Chondrocyte (in vitro differentiated cells): ENCODE data around the gene AGTRAP. TPM values are rescaled to one million over a fixed set of nuclear protein-coding genes. Genes with fewer than 3 reads are reported as not detected.
A peak's percentile ranks its signal among the peaks of the same experiment; 100 is the strongest.

ENCODE experiments used
- DNase-seq: peaks from one replicate; pipeline ENCODE4 v3.0.0; 2021; ENCODE audit warnings: mixed read lengths, low spot score
- H3K27ac Mint-ChIP-seq: one replicate; pipeline ENCODE4 v1.8.0; 2021; ENCODE audit warnings: mild to moderate bottlenecking, moderate library complexity, mixed read lengths; ENCODE audit not compliant: unreplicated experiment
- H3K27me3 Mint-ChIP-seq: 2 replicates; pipeline ENCODE4 v1.8.0; 2021; ENCODE audit warnings: low read depth, mixed read lengths
- H3K36me3 Mint-ChIP-seq: 2 replicates; pipeline ENCODE4 v1.8.0; 2021; ENCODE audit warnings: low read depth, mixed read lengths
- H3K4me1 Mint-ChIP-seq: 2 replicates; pipeline ENCODE4 v1.8.0; 2021; ENCODE audit warnings: low read depth, mild to moderate bottlenecking, mixed read lengths
- H3K4me3 Mint-ChIP-seq: one replicate; pipeline ENCODE4 v1.8.0; 2021; ENCODE audit warnings: mild to moderate bottlenecking, moderate library complexity, mixed read lengths; ENCODE audit not compliant: unreplicated experiment
- H3K9me3 Mint-ChIP-seq: 2 replicates; pipeline ENCODE4 v1.8.0; 2021; ENCODE audit warnings: low read depth, mixed read lengths
- CTCF ChIP-seq: fragments of 200-600 bp; sonication (generic); IDR thresholded peaks from 2 replicates; pipeline ENCODE4 v1.5.0; 2021; ENCODE audit warnings: antibody characterized with exemption, mild to moderate bottlenecking, moderate library complexity
- total RNA-seq: library from RNA; stranded (reverse); gene quantifications from 3 replicates; pipeline ENCODE4 v1.2.1, GENCODE V29; 2021

AGTRAP gene
- total RNA-seq, 1 donor from 2014 or later, result 19.8 TPM

- Mint-ChIP-seq H3K4me3 (no peak overlapping the region), H3K9me3 (no peaks in the 10 kb centered on the region), H3K27me3 (no peaks in the 10 kb centered on the region), H3K36me3 (peaks cover 9% of the 10 kb centered on the region), H3K27ac (peak overlapping the region; percentile 27), H3K4me1 (peaks cover 42% of the 10 kb centered on the region)
- DNase-seq, result no peak
- TF ChIP-seq CTCF, result no peak
Observed at GRCh38 chr1:11789126-11790067, 53.5 kb downstream of the AGTRAP start.

- peaks cover 16% of the 10 kb centered on the region for H3K36me3 Mint-ChIP-seq
- no peak for DNase-seq
- H3K4me3 Mint-ChIP-seq, result peak overlapping the region; percentile 44
- peak overlapping the region; percentile 86 for H3K27ac Mint-ChIP-seq
- H3K27me3 Mint-ChIP-seq, result no peaks in the 10 kb centered on the region
- no peaks in the 10 kb centered on the region for H3K9me3 Mint-ChIP-seq
- peaks cover 40% of the 10 kb centered on the region for H3K4me1 Mint-ChIP-seq
- no peak for TF ChIP-seq CTCF
Observed at GRCh38 chr1:11790101-11790879, 54.4 kb downstream of the AGTRAP start.

- Mint-ChIP-seq H3K4me1 (peaks cover 38% of the 10 kb centered on the region), H3K36me3 (peaks cover 21% of the 10 kb centered on the region)
Observed at GRCh38 chr1:11790880-11791715, 55.2 kb downstream of the AGTRAP start.

GRCh38 chr1:11792106-11792505 lies 56.2 kb downstream of the AGTRAP start:
- H3K9me3 Mint-ChIP-seq, result no peaks in the 10 kb centered on the region

More at GRCh38 chr1:11790880-11791715, 55.2 kb downstream of the AGTRAP start:
- Mint-ChIP-seq H3K9me3 (no peaks in the 10 kb centered on the region), H3K27me3 (no peaks in the 10 kb centered on the region), H3K4me3 (peak overlapping the region; percentile 44), H3K27ac (peak overlapping the region; percentile 86)
- DNase-seq, result no peak
- TF ChIP-seq CTCF, result no peak

More at GRCh38 chr1:11792106-11792505, 56.2 kb downstream of the AGTRAP start:
- Mint-ChIP-seq H3K27ac (peak overlapping the region; percentile 86), H3K4me3 (no peak overlapping the region), H3K4me1 (peaks cover 34% of the 10 kb centered on the region), H3K27me3 (no peaks in the 10 kb centered on the region), H3K36me3 (peaks cover 21% of the 10 kb centered on the region)
- DNase-seq, result no peak
- no peak for TF ChIP-seq CTCF
